Measurements from ENCODE around the gene TRPC6.

GRCh38 chr11:101453682-101454081, 130.1 kb downstream of the TRPC6 start:
- TF ChIP-seq PRDM15 (CRISPR knock-in tag; IDR thresholded peaks at IDR 0.05) (no peak), CTCF (IDR thresholded peaks at IDR 0.05) (no peak)

Measured in WTC11 (cell line).